Measurements from ENCODE around the gene INSYN1.

INSYN1 gene

GRCh38 chr15:73777741-73778140 is 24.6 kb upstream of the INSYN1 start:
- no peak for DNase-seq (ENCODE audit: low read depth in 2 of 2)

GRCh38 chr15:73773428-73773827 is 20.3 kb upstream of the INSYN1 start:
- DNase-seq (ENCODE audit: low read depth in 2 of 2) = no peak

GRCh38 chr15:73771385-73772045 is 18.4 kb upstream of the INSYN1 start:
- DNase-seq (ENCODE audit: low read depth in 2 of 2) = no peak

- DNase-seq (ENCODE audit: low read depth in 2 of 2) = no peak
These were observed 16.9 kb upstream of the INSYN1 start for GRCh38 chr15:73770050-73770449.

GRCh38 chr15:73767806-73768501 is 14.8 kb upstream of the INSYN1 start:
- no peak for DNase-seq (ENCODE audit: low read depth in 2 of 2)

GRCh38 chr15:73766598-73766997 is 13.4 kb upstream of the INSYN1 start:
- DNase-seq (ENCODE audit: low read depth in 2 of 2) = no peak

GRCh38 chr15:73765778-73766177 is 12.6 kb upstream of the INSYN1 start:
- no peak for DNase-seq (ENCODE audit: low read depth in 2 of 2)

GRCh38 chr15:73763931-73764330 is 10.8 kb upstream of the INSYN1 start:
- DNase-seq (ENCODE audit: low read depth in 2 of 2) = no peak

GRCh38 chr15:73760330-73761329 is 7.5 kb upstream of the INSYN1 start:
- no peak for DNase-seq (ENCODE audit: low read depth in 2 of 2)

GRCh38 chr15:73758461-73758860 is 5.3 kb upstream of the INSYN1 start:
- DNase-seq (ENCODE audit: low read depth in 2 of 2) = no peak

- no peak for DNase-seq (ENCODE audit: low read depth in 2 of 2)
These were observed 4.4 kb upstream of the INSYN1 start for GRCh38 chr15:73757571-73757970.

- no peak for DNase-seq (ENCODE audit: low read depth in 2 of 2)
These were observed 3.9 kb upstream of the INSYN1 start for GRCh38 chr15:73756947-73757513.

GRCh38 chr15:73756390-73756789 is 3.2 kb upstream of the INSYN1 start:
- no peak for DNase-seq (ENCODE audit: low read depth in 2 of 2)

- DNase-seq (ENCODE audit: low read depth in 2 of 2) = no peak
These were observed 2.8 kb upstream of the INSYN1 start for GRCh38 chr15:73755946-73756345.

- DNase-seq (ENCODE audit: low read depth in 2 of 2) = no peak
These were observed 2.3 kb upstream of the INSYN1 start for GRCh38 chr15:73755481-73755880.

- no peak for DNase-seq (ENCODE audit: low read depth in 2 of 2)
These were observed 1.3 kb upstream of the INSYN1 start for GRCh38 chr15:73754461-73754860.

- no peak for DNase-seq (ENCODE audit: low read depth in 2 of 2)
These were observed 351 bp downstream of the INSYN1 start for GRCh38 chr15:73752806-73753193.

- DNase-seq (ENCODE audit: low read depth in 2 of 2) = no peak
These were observed 999 bp downstream of the INSYN1 start for GRCh38 chr15:73751899-73752805.

- no peak for DNase-seq (ENCODE audit: low read depth in 2 of 2)
These were observed 1.6 kb downstream of the INSYN1 start for GRCh38 chr15:73751511-73751898.

GRCh38 chr15:73750951-73751350 is 2.2 kb downstream of the INSYN1 start:
- no peak for DNase-seq (ENCODE audit: low read depth in 2 of 2)

GRCh38 chr15:73750438-73750837 is 2.7 kb downstream of the INSYN1 start:
- DNase-seq (ENCODE audit: low read depth in 2 of 2) = no peak

Data from stimulated activated CD8-positive, alpha-beta memory T cell treated with anti-CD3 and anti-CD28 coated beads, Interleukin-2, amount 100 ng/mL, for 1 hour (primary cell).